H9 (cell line): ENCODE data around the gene SMAD6. TPM values are rescaled to one million over a fixed set of nuclear protein-coding genes. Genes with fewer than 3 reads are reported as not detected.

Source experiments
- DNase-seq: peaks from one replicate; pipeline ENCODE4 v3.0.0-alpha.2; 2017
- H2AFZ ChIP-seq: one replicate; pipeline ENCODE4 v1.6.1; 2013; ENCODE audit warnings: mild to moderate bottlenecking, low read length, control low read depth, moderate library complexity
- H2AK5ac ChIP-seq: 2 replicates; pipeline ENCODE4 v1.6.1; 2013; ENCODE audit warnings: low read length, control low read depth, mixed read lengths; ENCODE audit not compliant: insufficient read length
- H2BK120ac ChIP-seq: one replicate; pipeline ENCODE4 v1.6.1; 2013; ENCODE audit warnings: low read depth, mild to moderate bottlenecking, low read length, control low read depth, inconsistent platforms; ENCODE audit not compliant: poor library complexity, severe bottlenecking
- H2BK12ac ChIP-seq: 2 replicates; pipeline ENCODE4 v1.6.1; 2013; ENCODE audit warnings: low read length, control low read depth, mixed read lengths, low read depth; ENCODE audit not compliant: insufficient read length
- H2BK15ac ChIP-seq: 2 replicates; pipeline ENCODE4 v1.6.1; 2013; ENCODE audit warnings: low read depth, low read length, control low read depth
- H2BK20ac ChIP-seq: one replicate; pipeline ENCODE4 v1.6.1; 2013; ENCODE audit warnings: low read depth, mild to moderate bottlenecking, low read length, control low read depth, inconsistent platforms; ENCODE audit not compliant: poor library complexity, severe bottlenecking
- H2BK5ac ChIP-seq: 2 replicates; pipeline ENCODE4 v1.6.1; 2013; ENCODE audit warnings: low read length, control low read depth, mixed read lengths; ENCODE audit not compliant: insufficient read length
- H3K14ac ChIP-seq: 2 replicates; pipeline ENCODE4 v1.6.1; 2013; ENCODE audit warnings: low read length, control low read depth; ENCODE audit not compliant: insufficient read depth
- H3K18ac ChIP-seq: 2 replicates; pipeline ENCODE4 v1.6.1; 2013; ENCODE audit warnings: low read depth, mild to moderate bottlenecking, mixed read lengths, low read length, control low read depth; ENCODE audit not compliant: insufficient read length
- H3K23ac ChIP-seq: 2 replicates; pipeline ENCODE4 v1.6.1; 2013; ENCODE audit warnings: low read length, control low read depth, mixed read lengths, low read depth; ENCODE audit not compliant: insufficient read length
- H3K23me2 ChIP-seq: 2 replicates; pipeline ENCODE4 v1.6.1; 2013; ENCODE audit warnings: low read depth, mild to moderate bottlenecking, mixed read lengths, low read length, control low read depth; ENCODE audit not compliant: insufficient read length, poor library complexity, severe bottlenecking
- H3K27ac ChIP-seq: 2 replicates; pipeline ENCODE4 v1.5.1; 2013; ENCODE audit warnings: low read length, control low read depth, mixed read lengths, low read depth; ENCODE audit not compliant: insufficient read length
- H3K27me3 ChIP-seq: 2 replicates; pipeline ENCODE4 v1.6.1; 2013; ENCODE audit warnings: low read length, control low read depth, inconsistent platforms; ENCODE audit not compliant: insufficient read depth
- H3K4ac ChIP-seq: 2 replicates; pipeline ENCODE4 v1.6.1; 2013; ENCODE audit warnings: low read depth, mild to moderate bottlenecking, control low read depth, inconsistent platforms, low read length, moderate library complexity
- H3K4me1 ChIP-seq: 2 replicates; pipeline ENCODE4 v1.6.1; 2013; ENCODE audit warnings: low read length, control low read depth, inconsistent platforms; ENCODE audit not compliant: insufficient read depth
- H3K4me2 ChIP-seq: 2 replicates; pipeline ENCODE4 v1.6.1; 2013; ENCODE audit warnings: low read length, control low read depth, mixed read lengths; ENCODE audit not compliant: insufficient read length, insufficient read depth
- H3K56ac ChIP-seq: 2 replicates; pipeline ENCODE4 v1.6.1; 2013; ENCODE audit warnings: low read depth, mild to moderate bottlenecking, mixed read lengths, low read length, control low read depth; ENCODE audit not compliant: insufficient read length
- H3K79me1 ChIP-seq: 2 replicates; pipeline ENCODE4 v1.6.1; 2013; ENCODE audit warnings: low read depth, mild to moderate bottlenecking, moderate library complexity, low read length, control low read depth, inconsistent platforms; ENCODE audit not compliant: insufficient read depth, poor library complexity, severe bottlenecking
- H3K79me2 ChIP-seq: 2 replicates; pipeline ENCODE4 v1.6.1; 2013; ENCODE audit warnings: low read length, control low read depth, inconsistent platforms; ENCODE audit not compliant: insufficient read depth
- H3K9ac ChIP-seq: 2 replicates; pipeline ENCODE4 v1.6.1; 2013; ENCODE audit warnings: low read length, control low read depth, mixed read lengths; ENCODE audit not compliant: insufficient read length; ENCODE audit errors: extremely low read depth
- H3K9me3 ChIP-seq: one replicate; pipeline ENCODE4 v1.6.1; 2013; ENCODE audit warnings: low read depth, low read length, inconsistent platforms; ENCODE audit not compliant: control insufficient read depth
- H3T11ph ChIP-seq: one replicate; pipeline ENCODE4 v1.6.1; 2013; ENCODE audit warnings: mild to moderate bottlenecking, low read length, control low read depth, inconsistent platforms
- H4K20me1 ChIP-seq: one replicate; pipeline ENCODE4 v1.6.1; 2013; ENCODE audit not compliant: control insufficient read depth, insufficient read length, insufficient read depth
- H4K5ac ChIP-seq: 2 replicates; pipeline ENCODE4 v1.6.1; 2013; ENCODE audit warnings: low read depth, mild to moderate bottlenecking, mixed read lengths, low read length, control low read depth; ENCODE audit not compliant: insufficient read length
- H4K8ac ChIP-seq: replicated peaks from 2 replicates; pipeline ENCODE4 v1.6.1; 2013; ENCODE audit warnings: low read length, control low read depth, mixed read lengths, low read depth; ENCODE audit not compliant: insufficient read length
- H4K91ac ChIP-seq: 2 replicates; pipeline ENCODE4 v1.6.1; 2013; ENCODE audit warnings: low read depth, mild to moderate bottlenecking, moderate library complexity, mixed read lengths, low read length, control low read depth; ENCODE audit not compliant: insufficient read length
- H3K27ac Mint-ChIP-seq, 3 experiments: 2 replicates in 2 of 3; 3 replicates in 1 of 3; pipeline ENCODE4 v1.8.0; 2020 to 2021; ENCODE audit warnings: mixed read lengths in 3 of 3, mild to moderate bottlenecking in 1 of 3, moderate library complexity in 1 of 3
- H3K27me3 Mint-ChIP-seq: 2 replicates; pipeline ENCODE4 v1.8.0; 2021; ENCODE audit warnings: low read depth, mild to moderate bottlenecking, moderate library complexity, mixed read lengths
- H3K36me3 Mint-ChIP-seq, 3 experiments: 2 replicates in 2 of 3; 3 replicates in 1 of 3; pipeline ENCODE4 v1.8.0; 2020 to 2021; ENCODE audit warnings: low read depth in 3 of 3, mixed read lengths in 3 of 3; ENCODE audit not compliant: insufficient read depth in 1 of 3
- H3K4me1 Mint-ChIP-seq, 2 experiments: 2 replicates each; pipeline ENCODE4 v1.8.0; 2020; ENCODE audit warnings: mixed read lengths in 2 of 2
- H3K4me3 Mint-ChIP-seq, 2 experiments: 2 replicates in 1 of 2; 3 replicates in 1 of 2; pipeline ENCODE4 v1.8.0; 2020 to 2021; ENCODE audit warnings: mild to moderate bottlenecking in 2 of 2, mixed read lengths in 2 of 2, moderate library complexity in 1 of 2
- H3K9me3 Mint-ChIP-seq, 2 experiments: 2 replicates in 1 of 2; 3 replicates in 1 of 2; pipeline ENCODE4 v1.8.0; 2020; ENCODE audit warnings: mild to moderate bottlenecking in 2 of 2, mixed read lengths in 2 of 2, moderate library complexity in 1 of 2
- WGBS: extraction: QIAGEN DNeasy Blood & Tissue Kit; methylation state at CpG from one replicate; pipeline ENCODE4 v1.1.7; 2013; ENCODE audit warnings: missing lambda C conversion rate, low lambda C conversion rate, mixed read lengths; ENCODE audit not compliant: insufficient read length; ENCODE audit errors: extremely low coverage; 5-methylcytosine and 5-hydroxymethylcytosine counted together
- total RNA-seq: library from RNA; stranded (reverse); gene quantifications from 2 replicates; pipeline ENCODE4 v1.2.1, GENCODE V29; 2021
- TF ChIP-seq, protein P1 (sequence below): fragments of 200-600 bp; sonication (generic); conservative IDR thresholded peaks from 3 replicates; pipeline ENCODE4 v1.8.0; 2021; ENCODE audit warnings: antibody characterized with exemption, mild to moderate bottlenecking

The SMAD6 gene
- total RNA-seq, 1 experiment from 2014 or later, result 6.0 TPM

- H2BK15ac ChIP-seq, result no peak overlapping the region
- H3K27ac ChIP-seq, result no peak overlapping the region
- no peak overlapping the region for H2BK12ac ChIP-seq
- no peak overlapping the region for H3K9ac ChIP-seq
- H3K9me3 ChIP-seq, result no peaks in the 10 kb centered on the region
- TF ChIP-seq, protein P1, sequence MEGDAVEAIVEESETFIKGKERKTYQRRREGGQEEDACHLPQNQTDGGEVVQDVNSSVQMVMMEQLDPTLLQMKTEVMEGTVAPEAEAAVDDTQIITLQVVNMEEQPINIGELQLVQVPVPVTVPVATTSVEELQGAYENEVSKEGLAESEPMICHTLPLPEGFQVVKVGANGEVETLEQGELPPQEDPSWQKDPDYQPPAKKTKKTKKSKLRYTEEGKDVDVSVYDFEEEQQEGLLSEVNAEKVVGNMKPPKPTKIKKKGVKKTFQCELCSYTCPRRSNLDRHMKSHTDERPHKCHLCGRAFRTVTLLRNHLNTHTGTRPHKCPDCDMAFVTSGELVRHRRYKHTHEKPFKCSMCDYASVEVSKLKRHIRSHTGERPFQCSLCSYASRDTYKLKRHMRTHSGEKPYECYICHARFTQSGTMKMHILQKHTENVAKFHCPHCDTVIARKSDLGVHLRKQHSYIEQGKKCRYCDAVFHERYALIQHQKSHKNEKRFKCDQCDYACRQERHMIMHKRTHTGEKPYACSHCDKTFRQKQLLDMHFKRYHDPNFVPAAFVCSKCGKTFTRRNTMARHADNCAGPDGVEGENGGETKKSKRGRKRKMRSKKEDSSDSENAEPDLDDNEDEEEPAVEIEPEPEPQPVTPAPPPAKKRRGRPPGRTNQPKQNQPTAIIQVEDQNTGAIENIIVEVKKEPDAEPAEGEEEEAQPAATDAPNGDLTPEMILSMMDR, result no peak
- H3K27me3 ChIP-seq, result no peaks in the 10 kb centered on the region
- H3K36me3 Mint-ChIP-seq, result no peaks in the 10 kb centered on the region
- H3K27ac Mint-ChIP-seq, result peak overlapping the region in 1 of 3 experiments; percentile 77; a peak in 1 of 7 replicates
- no peak for DNase-seq
- H3K23ac ChIP-seq, result no peak overlapping the region
- no peaks in the 10 kb centered on the region for H3K23me2 ChIP-seq
- no peak overlapping the region for H3K56ac ChIP-seq
- H2BK120ac ChIP-seq, result no peak overlapping the region
- H3K18ac ChIP-seq, result no peak overlapping the region
- no peak overlapping the region for H2AK5ac ChIP-seq
- H4K5ac ChIP-seq, result no peak overlapping the region
- no peak overlapping the region for H2BK5ac ChIP-seq
- no peak overlapping the region for H3T11ph ChIP-seq
- no peaks in the 10 kb centered on the region for H3K9me3 Mint-ChIP-seq
- no CpG with 5 or more reads among the region's 7 CpGs for WGBS
- no peaks in the 10 kb centered on the region for H3K79me1 ChIP-seq
- no peak overlapping the region for H4K91ac ChIP-seq
- no peak overlapping the region for H3K4ac ChIP-seq
- H4K20me1 ChIP-seq, result no peaks in the 10 kb centered on the region
- no peak overlapping the region for H2BK20ac ChIP-seq
- H3K4me1 Mint-ChIP-seq, result peaks cover 51 to 61% of the 10 kb centered on the region in 2 experiments
- H3K14ac ChIP-seq, result 0 out of 2 replicates have a peak overlapping the region, but pooled peaks have one; percentile 6
- no peak overlapping the region; a peak in 1 of 5 replicates for H3K4me3 Mint-ChIP-seq
- no peak overlapping the region for H4K8ac ChIP-seq
- H3K4me1 ChIP-seq, result peaks cover 5% of the 10 kb centered on the region; the same call in 1 of the 2 replicates
- H3K79me2 ChIP-seq, result no peaks in the 10 kb centered on the region
- H3K27me3 Mint-ChIP-seq, result no peaks in the 10 kb centered on the region
- H2AFZ ChIP-seq, result no peak overlapping the region
- H3K4me2 ChIP-seq, result no peak overlapping the region
Measured at GRCh38 chr15:66772604-66773128, 70.6 kb downstream of the SMAD6 start.
